CD14-positive monocyte (primary cell): ENCODE results near the gene FTH1. TPM values are rescaled to one million over a fixed set of nuclear protein-coding genes. Genes with fewer than 3 reads are reported as not detected.
A peak's percentile ranks its signal among the peaks of the same experiment; 100 is the strongest.

Experiments used
- DNase-seq, 3 donors: peaks; one replicate each; pipeline ENCODE4 v3.0.0-alpha.2; 2011 to 2022
- H2AFZ ChIP-seq: 2 replicates; pipeline ENCODE4 v1.6.0; 2012; ENCODE audit warnings: mild to moderate bottlenecking, low read depth, low read length, inconsistent platforms; ENCODE audit not compliant: insufficient read depth, poor library complexity, severe bottlenecking
- H3K27ac ChIP-seq, 2 donors: 1 replicate in 1 of 2; 2 replicates in 1 of 2; pipeline ENCODE4 v1.5.1; 2012 to 2013; ENCODE audit warnings: low read length in 2 of 2, control low read depth in 1 of 2, inconsistent platforms in 1 of 2, low read depth in 1 of 2, mild to moderate bottlenecking in 1 of 2
- H3K27me3 ChIP-seq, 2 donors: one replicate each; pipeline versions ENCODE4 v1.6.0 to v1.6.1; 2011 to 2013; ENCODE audit warnings: low read length in 2 of 2; ENCODE audit not compliant: control insufficient read depth in 2 of 2, insufficient read depth in 2 of 2
- H3K36me3 ChIP-seq, 2 donors: replicated peaks in 1 of 2; 1 replicate in 1 of 2; 2 replicates in 1 of 2; pipeline versions ENCODE4 v1.5.1 to v1.6.1; 2012 to 2013; ENCODE audit warnings: low read length in 2 of 2, control low read depth in 1 of 2, inconsistent platforms in 1 of 2, mild to moderate bottlenecking in 1 of 2; ENCODE audit not compliant: insufficient read depth in 2 of 2, control insufficient read depth in 1 of 2
- H3K4me1 ChIP-seq, 2 donors: 1 replicate in 1 of 2; 2 replicates in 1 of 2; pipeline versions ENCODE4 v1.5.1 to v1.6.1; 2012 to 2013; ENCODE audit warnings: low read length in 2 of 2, control low read depth in 1 of 2, inconsistent platforms in 1 of 2, mild to moderate bottlenecking in 1 of 2, moderate library complexity in 1 of 2; ENCODE audit not compliant: insufficient read depth in 2 of 2, control insufficient read depth in 1 of 2
- H3K4me2 ChIP-seq: replicated peaks from 2 replicates; pipeline ENCODE3; 2012; ENCODE audit warnings: low read length, moderate library complexity, mild to moderate bottlenecking; ENCODE audit not compliant: poor library complexity, severe bottlenecking; ENCODE audit errors: extremely low read depth
- H3K4me3 ChIP-seq, 3 experiments: fragments of 200-600 bp in 1 of 3; sonication (generic) in 1 of 3; replicated peaks in 1 of 3; 1 replicate in 2 of 3; 2 replicates in 1 of 3; pipeline ENCODE4 v1.5.1; 2011 to 2013; ENCODE audit warnings: low read length in 3 of 3, mild to moderate bottlenecking in 3 of 3, control low read depth in 2 of 3, low read depth in 2 of 3, inconsistent platforms in 1 of 3, moderate library complexity in 1 of 3
- H3K79me2 ChIP-seq: 2 replicates; pipeline ENCODE4 v1.6.0; 2012; ENCODE audit warnings: mild to moderate bottlenecking, control low read depth, inconsistent platforms, low read length, moderate library complexity; ENCODE audit not compliant: insufficient read depth
- H3K9ac ChIP-seq: 2 replicates; pipeline ENCODE4 v1.6.0; 2017; ENCODE audit warnings: low read length, mild to moderate bottlenecking; ENCODE audit not compliant: insufficient read depth, poor library complexity, severe bottlenecking
- H3K9me3 ChIP-seq, 2 donors: replicated peaks in 1 of 2; 1 replicate in 1 of 2; 2 replicates in 1 of 2; pipeline versions ENCODE4 v1.5.1 to v1.6.1; 2012 to 2013; ENCODE audit warnings: low read length in 2 of 2, control low read depth in 1 of 2; ENCODE audit not compliant: control insufficient read depth in 1 of 2, insufficient read depth in 1 of 2
- H4K20me1 ChIP-seq: 2 replicates; pipeline ENCODE4 v1.6.0; 2012; ENCODE audit warnings: mild to moderate bottlenecking, low read length, control low read depth, moderate library complexity; ENCODE audit not compliant: insufficient read depth
- H3K27ac Mint-ChIP-seq, 7 donors: one replicate each; pipeline ENCODE4 v1.8.0; 2020; ENCODE audit warnings: mild to moderate bottlenecking in 7 of 7, mixed read lengths in 7 of 7, moderate library complexity in 6 of 7, inconsistent platforms in 2 of 7
- H3K27me3 Mint-ChIP-seq, 3 donors: one replicate each; pipeline ENCODE4 v1.8.0; 2021 to 2022; ENCODE audit warnings: low read depth in 3 of 3, mild to moderate bottlenecking in 3 of 3, mixed read lengths in 3 of 3, moderate library complexity in 3 of 3, inconsistent platforms in 1 of 3
- H3K36me3 Mint-ChIP-seq, 2 donors: one replicate each; pipeline ENCODE4 v1.8.0; 2020; ENCODE audit warnings: mixed read lengths in 2 of 2, inconsistent platforms in 1 of 2, mild to moderate bottlenecking in 1 of 2
- H3K4me1 Mint-ChIP-seq: one replicate; pipeline ENCODE4 v1.8.0; 2020; ENCODE audit warnings: mild to moderate bottlenecking, mixed read lengths
- H3K4me3 Mint-ChIP-seq, 2 donors: one replicate each; pipeline ENCODE4 v1.8.0; 2020; ENCODE audit warnings: mild to moderate bottlenecking in 2 of 2, mixed read lengths in 2 of 2, moderate library complexity in 1 of 2
- H3K9me3 Mint-ChIP-seq, 7 donors: one replicate each; pipeline ENCODE4 v1.8.0; 2020 to 2022; ENCODE audit warnings: mixed read lengths in 7 of 7, mild to moderate bottlenecking in 6 of 7, moderate library complexity in 6 of 7, inconsistent platforms in 2 of 7
- CTCF ChIP-seq: fragments of 200-600 bp; IDR thresholded peaks from one replicate; pipeline ENCODE4 v1.8.0; 2022; ENCODE audit warnings: antibody characterized with exemption, mild to moderate bottlenecking
- WGBS: methylation state at CpG from one replicate; pipeline ENCODE4 v1.1.5; 2013; ENCODE audit warnings: missing lambda C conversion rate; ENCODE audit not compliant: insufficient coverage; 5-methylcytosine and 5-hydroxymethylcytosine counted together
- intact Hi-C, 2 donors: fragments of 100-400 bp; cut with micrococcal nuclease; formaldehyde crosslinking; loops; one replicate each; pipeline versions ENCODE4 v1.15.0 to v1.15.1; 2023
- polyA plus RNA-seq, 3 donors: library from polyadenylated mRNA; depleted of rRNA in 1 of 3; unstranded in 2 of 3; stranded (reverse) in 1 of 3; fragments of 300-500 nt in 2 of 3; fragments of >200 nt in 1 of 3; fragmentation: Illumina TruSeq in 2 of 3; gene quantifications; 1 replicate in 2 of 3; 2 replicates in 1 of 3; pipeline ENCODE4 v1.2.3, GENCODE V29; 2012 to 2021

The FTH1 gene
- polyA plus RNA-seq, 3 donors: 8,968 to 15,394 (median 11,239) TPM

- no peaks in the 10 kb centered on the region for H3K36me3 ChIP-seq
- H3K4me3 ChIP-seq: no peak overlapping the region
- H3K4me2 ChIP-seq: no peak overlapping the region
- Mint-ChIP-seq H3K4me1 (peaks cover 23% of the 10 kb centered on the region), H3K27me3 (peaks cover 0 to 7% (median 3%) of the 10 kb centered on the region in 3 donors), H3K36me3 (peaks cover 7 to 14% of the 10 kb centered on the region in 2 donors), H3K4me3 (no peak overlapping the region), H3K9me3 (peaks cover 12 to 25% (median 20%) of the 10 kb centered on the region in 7 donors), H3K27ac (peak overlapping the region in 3 of 7 donors; percentile 19 to 53 (median 31))
- H4K20me1 ChIP-seq: no peaks in the 10 kb centered on the region
- H3K9ac ChIP-seq: no peak overlapping the region
- DNase-seq: no peak
- no peaks in the 10 kb centered on the region for H3K79me2 ChIP-seq
- H2AFZ ChIP-seq: no peak overlapping the region
- 96% methylated on average over 18 of the region's 23 CpGs for WGBS
- no peaks in the 10 kb centered on the region for H3K27me3 ChIP-seq
- intact Hi-C loops: no loop called here
- TF ChIP-seq CTCF: no peak
- no peak overlapping the region for H3K27ac ChIP-seq
- H3K9me3 ChIP-seq: peaks cover 9 to 16% of the 10 kb centered on the region in 2 donors
- peaks cover 18 to 24% of the 10 kb centered on the region in 2 donors for H3K4me1 ChIP-seq
Observed at GRCh38 chr11:62000539-62001446, 33.4 kb upstream of the FTH1 start.

- peaks cover 9 to 16% of the 10 kb centered on the region in 2 donors for H3K9me3 ChIP-seq
- no peak overlapping the region for H3K27ac Mint-ChIP-seq
- DNase-seq: no peak
- TF ChIP-seq CTCF: no peak
- H3K27me3 Mint-ChIP-seq: peaks cover 0 to 9% (median 3%) of the 10 kb centered on the region in 3 donors
- H3K36me3 ChIP-seq: no peaks in the 10 kb centered on the region
- peaks cover 7 to 14% of the 10 kb centered on the region in 2 donors for H3K36me3 Mint-ChIP-seq
- H3K79me2 ChIP-seq: no peaks in the 10 kb centered on the region
- H3K9me3 Mint-ChIP-seq: peaks cover 12 to 25% (median 20%) of the 10 kb centered on the region in 7 donors
- H3K4me3 ChIP-seq: no peak overlapping the region
- H3K4me3 Mint-ChIP-seq: no peak overlapping the region
- no peak overlapping the region for H2AFZ ChIP-seq
- H3K9ac ChIP-seq: no peak overlapping the region
- peaks cover 8% of the 10 kb centered on the region for H3K4me1 Mint-ChIP-seq
- WGBS: 100% methylated on average over 1 of the region's 7 CpGs
- no peaks in the 10 kb centered on the region for H3K27me3 ChIP-seq
- intact Hi-C loops: no loop called here
- H3K4me1 ChIP-seq: peaks cover 3 to 10% of the 10 kb centered on the region in 2 donors
- H4K20me1 ChIP-seq: no peaks in the 10 kb centered on the region
- no peak overlapping the region for H3K27ac ChIP-seq
- no peak overlapping the region for H3K4me2 ChIP-seq
Observed at GRCh38 chr11:61999141-61999975, 31.9 kb upstream of the FTH1 start.
